HG03432 (cell line): ENCODE measurements around the gene SCN5A.

Experiments used
- ATAC-seq: cut with Tn5 transposase; IDR thresholded peaks from one replicate; pipeline ENCODE4 v1.9.1; 2021; ENCODE audit warnings: mild to moderate bottlenecking, moderate library complexity; ENCODE audit not compliant: unreplicated experiment

SCN5A gene

DNA sequence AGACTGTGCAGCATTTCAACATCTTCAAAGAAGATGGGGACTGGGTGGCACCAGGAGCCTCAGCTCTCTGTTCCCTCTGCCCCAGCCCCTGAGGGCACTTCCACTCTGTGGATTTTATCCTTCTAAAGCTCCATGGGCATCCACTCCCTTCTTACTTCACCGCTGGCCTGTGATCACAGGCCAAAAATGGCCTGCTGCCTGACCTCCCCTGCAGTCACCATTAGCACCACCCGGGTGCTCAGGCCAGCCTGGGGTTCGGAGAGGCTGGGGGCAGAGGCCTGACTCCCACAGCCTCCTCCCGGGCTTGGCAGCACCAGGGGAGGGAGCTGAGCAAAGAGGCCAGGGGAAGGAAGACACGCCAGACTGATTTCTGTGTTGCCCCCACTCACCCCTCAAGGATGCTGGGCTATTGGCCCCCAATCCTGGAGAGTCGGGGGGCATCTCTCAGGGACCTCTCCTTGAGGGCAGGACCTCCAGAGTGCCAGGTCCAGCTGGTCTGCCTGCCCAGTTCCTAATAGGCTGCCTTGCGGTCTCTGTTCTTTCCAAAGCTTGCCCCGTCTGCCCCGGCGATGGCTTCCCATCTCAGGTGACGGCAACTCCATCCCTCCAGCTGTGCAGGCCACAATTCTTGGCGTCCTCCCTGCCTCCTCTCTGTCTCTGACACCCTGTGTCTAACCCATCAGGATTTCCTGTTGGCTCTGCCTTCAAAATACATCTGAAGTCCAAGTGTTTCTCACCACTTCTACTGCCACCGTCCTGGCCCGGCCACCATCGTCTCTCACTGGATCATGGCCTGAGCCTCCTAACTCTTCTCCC, 86.2 kb downstream of the SCN5A start:
- ATAC-seq, result no peak

DNA sequence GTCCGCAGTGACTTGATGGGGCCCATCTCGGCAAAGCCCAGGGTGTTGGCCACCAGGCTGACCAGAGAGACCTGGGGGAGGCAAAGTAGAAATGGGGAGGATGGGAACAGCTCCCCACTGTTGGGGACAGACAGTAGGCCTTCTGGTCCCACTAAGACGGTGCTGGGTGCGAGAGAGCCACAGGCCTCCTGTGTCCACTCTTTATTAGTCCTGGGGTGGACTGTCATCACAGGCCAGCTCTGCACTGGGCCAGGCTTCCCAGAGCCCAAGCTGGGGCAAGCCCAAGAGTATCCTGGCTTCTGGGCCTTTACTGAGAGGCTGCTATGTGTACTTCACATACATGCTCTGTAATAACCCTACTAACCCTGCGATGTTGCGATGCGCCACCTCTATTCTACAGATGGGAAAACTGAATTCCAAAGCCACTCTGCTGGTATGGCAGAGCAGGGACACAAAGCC, 87.0 kb downstream of the SCN5A start:
- ATAC-seq, result no peak

DNA sequence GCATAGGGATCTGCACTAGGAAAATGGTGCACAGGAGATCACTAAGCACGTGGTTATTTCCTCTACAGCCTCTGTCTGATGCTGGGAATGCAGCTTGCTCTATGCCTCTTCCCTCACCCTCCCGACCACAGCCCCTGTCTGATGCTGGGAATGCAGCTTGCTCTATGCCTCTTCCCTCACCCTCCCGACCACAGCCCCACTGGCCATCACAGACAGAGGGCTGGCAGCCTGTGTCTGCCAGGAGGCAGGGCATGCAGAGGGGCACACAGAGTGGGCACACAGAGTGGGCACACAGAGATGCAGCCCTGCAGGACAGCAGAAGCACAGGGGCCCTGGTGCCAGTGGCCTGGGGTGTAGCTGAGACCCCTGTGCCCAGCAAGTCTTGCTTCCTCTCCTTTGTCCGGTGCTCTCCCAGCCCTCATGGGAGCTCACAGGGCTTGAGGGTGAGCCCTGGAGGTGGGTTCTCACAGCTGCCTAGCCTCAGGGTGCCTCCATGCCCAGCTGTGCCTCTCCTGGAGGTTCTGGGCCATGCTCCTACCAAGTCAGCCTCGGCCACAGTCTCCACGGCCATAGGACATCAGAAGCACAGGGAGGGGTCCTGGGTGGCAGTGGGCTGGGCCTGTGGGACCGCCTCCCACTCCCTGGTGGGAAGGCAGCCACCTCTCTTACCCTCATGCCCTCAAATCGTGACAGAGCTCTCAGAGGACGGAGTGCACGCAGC, 87.6 kb downstream of the SCN5A start:
- no peak for ATAC-seq

DNA sequence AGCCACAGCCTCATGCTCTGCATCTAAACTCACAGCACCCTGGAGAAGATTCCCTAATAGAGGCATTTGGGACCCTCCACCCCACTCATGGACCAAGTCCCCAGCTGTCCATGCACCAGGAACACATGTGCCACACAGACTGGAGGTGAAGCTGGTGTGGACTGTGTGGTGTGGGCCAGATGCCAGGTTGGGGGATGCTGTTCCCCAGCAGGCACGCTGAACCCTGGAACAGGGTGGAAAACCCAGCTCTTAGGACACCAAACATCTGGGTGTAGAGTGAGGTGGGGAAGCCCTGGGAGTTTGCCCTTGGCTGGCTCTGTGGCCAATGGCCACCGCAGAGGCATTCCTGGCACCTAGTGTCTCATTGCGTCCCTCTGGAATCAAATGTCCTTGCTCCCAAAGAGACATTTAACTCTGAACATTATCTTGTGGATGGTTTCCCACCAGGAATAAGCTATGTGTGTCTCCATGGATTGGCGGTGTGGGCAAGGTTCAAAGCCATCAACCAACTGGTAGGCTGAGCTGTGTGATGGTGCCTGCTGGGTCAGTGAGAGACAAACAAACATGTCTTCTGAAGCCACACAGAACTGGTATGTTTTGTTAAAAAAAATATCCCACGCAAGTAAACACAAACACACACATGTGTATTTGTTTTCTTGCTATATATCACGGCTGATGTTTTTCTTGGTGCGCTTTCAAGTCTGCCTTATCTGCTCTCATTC, 88.3 kb downstream of the SCN5A start:
- ATAC-seq, result no peak

DNA sequence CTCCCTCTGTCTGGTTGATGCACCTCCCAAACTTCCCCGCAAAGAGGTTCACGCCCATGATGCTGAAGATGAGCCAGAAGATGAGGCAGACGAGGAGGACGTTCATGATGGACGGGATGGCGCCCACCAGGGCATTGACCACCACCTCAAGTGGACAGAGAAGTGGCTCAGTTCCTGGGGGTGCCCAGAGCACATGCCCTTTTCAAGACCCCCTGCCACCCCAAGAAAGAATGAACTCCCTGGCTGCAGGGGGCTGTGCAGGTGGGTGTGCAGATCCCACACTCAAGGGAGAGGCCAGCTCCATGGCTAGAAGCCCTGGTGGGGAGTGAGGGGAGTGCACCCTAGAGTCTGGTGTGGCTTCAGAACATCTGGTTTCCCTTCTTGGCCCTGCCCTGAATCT, 89.2 kb downstream of the SCN5A start:
- no peak for ATAC-seq

DNA sequence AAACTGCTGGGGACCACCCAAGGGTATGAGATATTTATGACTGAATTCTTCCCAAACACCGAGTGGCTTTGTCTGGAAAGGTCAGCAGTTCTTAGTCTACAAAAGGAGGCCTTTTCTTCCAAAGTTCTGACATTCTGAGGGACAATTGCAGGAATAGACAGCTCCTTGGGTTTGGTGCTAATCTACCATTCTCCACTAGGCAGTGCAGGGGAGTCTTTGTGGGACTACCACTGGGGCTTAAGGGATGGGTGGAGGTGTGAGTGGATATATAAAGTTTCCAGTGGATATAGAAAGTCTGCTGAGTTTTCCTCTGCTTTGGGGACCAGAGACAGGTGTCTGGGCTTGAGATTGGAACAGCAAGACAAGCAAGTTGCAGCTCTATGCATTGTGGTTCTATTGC, 90.6 kb downstream of the SCN5A start:
- ATAC-seq, result no peak

DNA sequence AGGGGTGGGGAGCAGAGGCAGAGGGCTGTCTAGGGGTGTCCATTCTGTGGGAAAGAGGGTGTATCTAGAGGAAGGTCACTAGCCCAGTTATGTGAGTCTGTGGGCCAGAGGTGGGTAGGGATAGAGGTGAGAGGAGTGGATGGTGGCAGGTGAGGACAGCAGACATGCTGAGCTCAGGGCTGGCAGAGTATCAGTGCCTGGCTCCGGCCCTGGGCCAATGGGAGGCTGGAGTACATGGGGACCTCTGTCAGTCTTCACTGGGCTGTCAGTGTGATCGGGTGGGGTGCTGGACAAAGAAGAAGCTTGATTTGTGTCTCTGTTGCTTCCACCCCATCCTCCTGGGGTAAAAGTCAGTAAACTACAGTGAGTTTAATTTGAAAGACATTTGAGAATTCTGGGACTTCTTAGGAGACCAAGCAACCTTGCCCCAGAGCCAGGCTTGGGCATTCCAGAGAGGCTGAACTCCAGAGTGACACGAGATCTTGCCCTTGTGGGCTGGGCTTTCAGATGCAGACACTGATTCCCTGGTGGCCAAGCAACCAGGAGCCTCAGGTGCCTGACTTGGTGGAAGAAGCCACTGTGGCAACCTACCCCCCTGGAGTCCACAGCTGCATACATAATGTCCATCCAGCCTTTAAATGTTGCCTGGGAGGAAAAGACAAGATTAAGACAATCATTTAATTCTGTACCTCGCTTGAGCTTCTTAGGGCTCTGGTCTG, 92.7 kb downstream of the SCN5A start:
- no peak for ATAC-seq

DNA sequence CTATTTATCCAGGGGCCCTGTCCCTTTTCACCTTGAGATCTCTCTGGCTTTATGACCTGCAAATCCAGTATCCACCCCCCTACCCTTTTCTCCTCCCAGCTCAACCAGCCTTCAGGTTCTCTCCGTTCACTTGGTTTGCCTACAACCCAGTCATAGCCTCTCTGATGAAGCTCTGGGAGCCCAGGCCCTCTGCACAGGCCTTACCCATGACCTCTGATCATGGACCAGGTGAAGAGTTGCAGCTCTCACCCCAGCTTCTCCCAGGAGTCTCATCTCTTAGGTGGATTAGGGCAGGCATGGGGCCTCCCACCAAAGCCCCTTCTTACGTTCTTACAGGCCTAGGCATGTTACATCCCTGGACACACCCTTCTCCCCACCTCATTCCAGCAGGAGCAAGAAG, 93.6 kb downstream of the SCN5A start:
- no peak for ATAC-seq

DNA sequence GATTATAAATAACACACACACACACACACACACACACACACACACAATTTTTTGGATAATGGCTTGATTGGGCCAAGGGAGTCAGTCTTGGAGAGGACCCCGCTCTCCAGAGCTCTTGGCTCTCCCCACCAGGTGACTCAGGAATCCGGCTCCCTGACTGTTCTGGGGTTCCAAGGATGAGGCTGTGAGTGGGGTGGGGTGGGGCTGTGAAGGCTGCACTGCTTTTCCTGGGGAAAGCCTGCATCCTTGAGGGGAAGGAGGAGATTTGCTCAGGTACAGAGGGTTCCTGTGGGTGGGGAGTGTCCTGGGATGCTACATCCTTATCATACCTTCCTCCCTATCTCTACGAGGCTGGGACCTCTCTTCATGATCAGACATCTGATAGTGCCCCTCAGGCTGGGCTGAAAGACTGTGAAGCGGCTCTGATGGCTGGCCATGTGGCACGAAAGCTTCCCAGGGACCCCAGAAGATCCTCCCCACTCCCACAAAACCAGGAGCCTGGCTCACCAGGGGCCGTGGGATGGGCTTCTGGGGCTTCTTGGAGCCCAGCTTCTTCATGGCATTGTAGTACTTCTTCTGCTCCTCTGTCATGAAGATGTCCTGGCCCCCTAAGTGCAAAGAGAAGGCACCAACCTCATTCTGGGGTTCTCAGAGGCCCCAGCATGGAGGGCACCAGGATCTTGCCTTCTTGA, 94.2 kb downstream of the SCN5A start:
- ATAC-seq, result no peak

DNA sequence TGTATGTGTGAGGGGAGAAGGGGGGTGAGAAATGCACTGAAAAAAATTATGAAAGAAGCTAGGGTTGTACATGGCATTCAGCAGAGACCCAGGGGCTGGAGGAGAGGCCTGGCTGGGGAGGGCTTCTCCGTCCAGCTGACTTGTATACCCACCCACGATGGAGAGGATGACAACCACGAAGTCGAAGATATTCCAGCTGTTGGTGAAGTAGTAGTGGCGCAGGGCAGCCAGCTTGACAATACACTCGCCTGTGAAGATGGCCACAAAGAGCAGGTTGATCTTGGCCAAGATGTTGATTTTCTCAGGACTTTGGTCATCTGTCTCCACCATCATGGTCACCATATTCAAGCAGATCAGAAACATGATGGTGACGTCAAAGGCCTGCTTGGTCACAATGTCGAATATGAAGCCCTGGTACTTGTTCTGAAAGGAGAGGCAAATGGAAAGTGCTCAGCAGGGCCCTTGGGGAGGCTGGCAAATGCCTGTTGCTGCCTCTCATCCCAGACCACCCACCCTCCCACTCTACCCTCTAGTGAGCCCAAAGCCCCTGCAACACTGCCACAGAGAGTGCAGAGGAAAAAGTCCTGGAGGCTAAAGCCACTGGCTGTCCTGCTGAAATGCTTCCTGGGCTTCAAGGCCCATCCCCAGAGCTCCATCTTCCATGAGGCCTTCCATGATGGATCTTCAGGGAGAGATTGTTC, 95.2 kb downstream of the SCN5A start:
- ATAC-seq, result no peak

DNA sequence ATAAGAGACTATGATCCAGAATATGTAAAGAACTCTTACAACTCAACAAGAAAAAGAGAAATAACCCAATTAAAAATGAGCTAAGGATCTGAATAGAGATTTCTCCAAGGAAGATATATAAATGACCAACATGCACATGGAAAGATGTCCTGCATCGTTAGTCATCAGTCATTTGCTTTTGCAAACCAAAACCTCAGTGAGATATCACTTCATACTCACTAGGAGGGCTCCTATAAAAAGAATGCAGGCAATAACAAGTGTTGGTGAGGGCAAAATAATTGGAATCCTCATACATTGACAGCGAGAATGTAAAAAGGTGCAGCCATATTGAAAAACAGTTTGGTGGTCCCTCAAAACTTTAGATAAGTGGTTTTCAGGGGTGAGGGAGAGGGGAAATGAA, 96.4 kb downstream of the SCN5A start:
- ATAC-seq, result no peak

DNA sequence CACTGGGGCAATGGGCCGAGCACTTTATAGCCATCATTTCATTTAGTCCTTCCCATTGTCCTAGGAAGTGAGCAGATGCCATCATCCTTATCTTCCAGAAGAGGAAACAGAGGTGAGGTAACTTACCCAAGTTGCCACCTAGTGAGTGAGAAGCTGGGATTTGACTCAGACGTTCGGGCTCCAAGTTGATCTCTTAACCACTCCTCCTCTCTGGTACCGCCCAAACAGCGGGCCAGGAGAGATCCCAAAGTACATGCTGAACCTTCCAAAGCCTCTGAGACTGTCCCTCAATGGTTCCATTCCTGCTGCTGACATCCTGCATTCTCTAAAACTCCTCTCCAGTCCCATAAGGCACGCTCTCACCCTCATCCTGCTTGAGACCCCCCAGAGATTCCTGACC, 97.1 kb downstream of the SCN5A start:
- ATAC-seq, result no peak

DNA sequence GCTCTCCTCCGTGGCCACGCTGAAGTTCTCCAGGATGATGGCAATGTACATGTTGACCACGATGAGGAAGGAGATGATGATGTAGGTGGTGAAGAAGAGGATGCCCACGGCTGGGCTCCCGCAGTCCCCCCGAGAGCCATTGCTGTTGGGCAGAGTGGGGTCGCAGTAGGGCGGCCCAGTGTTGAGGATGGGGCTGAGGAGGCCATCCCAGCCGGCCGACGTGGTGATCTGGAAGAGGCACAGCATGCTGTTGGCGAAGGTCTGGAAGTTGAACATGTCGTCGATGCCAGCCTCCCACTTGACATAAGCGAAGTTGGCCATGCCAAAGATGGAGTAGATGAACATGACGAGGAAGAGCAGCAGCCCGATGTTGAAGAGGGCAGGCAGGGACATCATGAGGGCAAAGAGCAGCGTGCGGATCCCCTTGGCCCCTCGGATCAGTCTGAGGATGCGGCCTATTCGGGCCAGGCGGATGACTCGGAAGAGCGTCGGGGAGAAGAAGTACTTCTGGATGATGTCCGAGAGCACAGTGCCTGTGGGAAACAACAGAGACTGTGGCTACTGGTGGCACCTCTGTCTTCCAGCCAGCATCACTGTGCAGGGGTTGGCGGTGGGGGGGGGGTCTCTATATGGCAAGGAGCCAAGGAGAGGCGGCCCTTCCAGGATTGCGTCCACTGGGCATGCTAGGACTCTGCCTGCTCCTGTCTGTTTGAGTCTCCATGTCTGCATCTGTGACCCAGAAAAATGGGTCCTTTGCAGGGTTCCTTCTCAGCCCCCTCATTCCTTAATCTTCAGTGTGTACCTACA, 98.3 kb downstream of the SCN5A start:
- no peak for ATAC-seq

DNA sequence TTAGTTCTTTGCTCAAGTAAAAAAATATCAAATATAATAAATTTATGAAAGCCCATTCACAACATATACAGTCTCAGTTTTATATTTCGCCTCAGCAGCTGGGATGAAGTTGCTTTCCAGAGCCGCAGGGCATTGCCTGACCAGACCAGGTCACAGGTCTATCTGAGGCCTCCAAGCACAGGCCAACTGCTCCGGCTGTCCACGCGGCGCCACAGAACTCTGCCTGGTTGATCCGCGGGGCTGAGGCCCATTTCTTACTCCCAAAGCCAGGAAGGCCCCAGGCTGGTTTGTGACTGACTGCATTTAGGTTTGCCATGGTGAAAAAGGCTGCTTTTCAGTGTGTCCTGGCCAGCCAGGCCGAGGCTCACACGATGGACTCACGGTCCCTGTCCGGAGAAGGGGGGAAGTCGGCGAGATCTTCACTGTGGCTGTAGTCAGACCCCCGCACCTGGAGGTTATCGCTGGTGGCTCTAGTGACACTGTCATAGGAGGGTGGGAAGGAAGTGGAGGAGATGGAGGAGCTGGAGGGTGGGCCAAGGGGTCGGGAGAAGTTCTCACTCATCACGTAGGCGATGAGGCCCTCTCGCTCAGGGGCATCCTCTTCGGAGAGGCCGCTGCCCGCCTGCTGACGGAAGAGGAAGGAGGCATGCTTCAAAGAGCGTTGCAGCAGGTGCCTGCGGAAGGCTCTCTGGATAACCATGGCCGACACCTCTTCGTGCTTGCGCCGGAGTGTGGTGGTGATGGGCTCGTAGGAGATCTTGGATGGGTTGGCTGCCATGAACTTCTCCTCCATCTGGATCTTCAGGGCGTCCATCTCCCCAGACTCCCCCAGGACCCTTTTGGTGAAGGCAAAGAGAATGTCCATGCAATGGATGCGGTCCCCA, 99.3 kb downstream of the SCN5A start:
- ATAC-seq, result no peak

DNA sequence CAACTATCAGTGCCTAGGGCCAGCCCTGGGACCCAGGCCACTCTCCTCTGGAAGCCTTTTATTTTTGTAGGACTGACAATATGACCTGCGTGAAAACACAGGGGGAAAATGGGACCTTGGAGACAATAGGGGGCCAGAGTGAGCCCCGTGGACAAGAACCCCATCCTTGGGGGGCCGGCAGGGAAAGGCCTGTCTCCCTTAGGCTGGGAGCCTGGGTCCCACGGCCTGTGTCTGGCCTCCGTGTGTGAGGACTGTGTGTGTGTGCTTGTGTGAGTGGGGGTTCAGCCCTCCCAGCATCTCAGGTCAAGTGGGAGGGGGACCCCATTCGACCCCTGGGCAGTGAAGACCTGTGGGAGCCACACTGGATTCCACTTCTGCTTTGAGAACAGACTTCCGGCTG, 100.0 kb downstream of the SCN5A start:
- no peak for ATAC-seq

DNA sequence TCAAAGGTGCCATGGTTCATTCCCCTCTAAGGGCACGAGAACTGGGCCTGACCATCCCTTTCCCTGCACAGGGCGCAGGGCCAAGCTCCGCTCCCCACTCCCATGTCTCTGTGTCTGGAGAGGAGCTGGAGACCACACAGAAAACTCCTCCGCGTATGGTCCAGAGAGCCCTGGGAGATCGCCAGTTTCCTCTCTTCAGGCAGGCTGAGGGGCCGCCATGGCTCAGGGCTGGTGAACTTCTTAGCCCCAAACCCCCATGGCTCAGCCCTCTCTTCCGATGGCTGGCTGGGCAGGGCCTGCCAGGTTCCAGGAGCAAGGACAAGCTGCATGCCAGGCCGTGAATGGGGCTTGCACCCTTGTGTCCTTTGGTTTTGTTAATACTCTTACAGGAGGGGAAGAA, 100.4 kb downstream of the SCN5A start:
- ATAC-seq, result no peak

DNA sequence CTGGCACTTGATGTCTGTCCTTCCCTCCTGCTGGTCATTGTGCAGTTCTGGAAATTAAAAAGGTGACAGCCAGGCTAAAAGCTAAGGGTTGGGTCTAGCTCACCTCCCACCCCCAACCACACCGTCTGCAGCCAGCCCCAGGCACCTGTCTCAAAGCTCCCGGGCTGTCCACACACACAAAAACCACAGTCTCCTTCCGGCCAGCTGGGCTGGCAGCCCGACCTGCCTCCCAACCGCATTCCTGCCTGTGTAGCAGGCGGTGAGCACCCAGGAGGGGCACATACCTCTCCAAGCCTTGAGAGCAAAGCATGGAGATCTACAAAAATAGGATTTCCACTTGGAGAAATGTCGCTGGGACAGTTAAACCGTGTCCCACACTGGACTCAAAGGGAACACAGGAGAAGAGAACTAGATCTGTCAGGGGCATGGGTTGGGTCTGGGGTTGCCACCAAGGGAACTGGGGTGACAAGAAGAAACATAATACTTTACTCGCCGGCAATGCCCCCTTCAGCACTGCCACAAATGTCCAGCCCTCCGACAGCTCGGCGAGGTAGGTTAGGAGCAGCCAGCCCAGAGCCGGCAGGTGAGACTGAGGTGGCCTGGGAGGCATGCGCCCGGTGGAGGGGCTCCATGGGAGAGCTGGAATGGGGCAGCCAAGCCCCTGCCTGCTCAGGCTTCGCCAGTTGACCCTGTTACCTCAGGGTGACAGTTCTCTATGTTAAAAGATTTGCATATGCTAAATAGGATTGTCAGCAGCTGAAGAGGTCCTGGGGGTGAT, 101.1 kb downstream of the SCN5A start:
- ATAC-seq, result peak; percentile 62
